ENCODE data around the gene NINL.
"Not testable (repeated sequence)": the region's sequence is repeated elsewhere in the genome, so short reads cannot be mapped to it uniquely, and the experiment has no call there.

Gene NINL

DNA sequence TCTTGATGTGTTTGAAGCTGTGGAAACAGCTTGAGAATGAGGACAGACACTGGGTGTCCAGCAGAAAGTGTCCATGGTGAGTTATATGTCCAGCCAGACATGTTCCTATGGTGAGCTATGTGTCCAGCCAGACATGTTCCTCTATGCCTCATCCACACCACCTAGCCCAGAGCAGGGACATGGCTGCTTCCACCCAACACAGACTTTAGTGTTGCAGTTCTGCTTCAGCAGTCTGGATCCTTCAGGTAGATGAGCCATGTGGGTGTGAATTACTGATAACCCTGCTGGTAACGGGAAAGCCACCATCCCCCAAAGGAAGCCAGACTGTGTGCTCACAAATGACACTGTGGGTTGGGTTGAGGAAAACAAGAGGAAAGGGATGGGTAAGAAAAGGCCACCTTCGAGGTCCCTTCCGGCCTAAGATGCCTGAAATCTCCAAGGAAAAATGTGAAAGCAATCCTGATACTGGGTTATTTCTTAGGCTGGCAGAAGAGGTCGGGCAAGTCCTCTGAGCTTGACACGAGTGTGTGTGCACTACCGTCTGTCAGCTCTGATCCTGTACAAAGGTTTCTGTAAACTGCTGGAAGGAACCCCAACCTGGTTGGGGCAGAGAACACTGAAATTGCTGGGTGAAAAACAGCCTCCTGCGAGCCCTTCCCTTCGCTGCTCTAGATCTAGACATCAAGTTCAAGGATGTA is 77.8 kb downstream of the NINL start:
- Histone ChIP-seq H3K9me3 (replicated peaks; ENCODE audit: low read length) (no peaks in the 10 kb centered on the region), H3K4me3 (ENCODE audit: low read length) (no peak overlapping the region), H3K4me2 (ENCODE audit: low read length) (no peak overlapping the region), H3K4me1 (ENCODE audit: control insufficient read depth, insufficient read depth, low read length) (peaks cover 17% of the 10 kb centered on the region), H3K27me3 (ENCODE audit: control insufficient read depth, insufficient read depth, low read length) (no peaks in the 10 kb centered on the region), H3K9ac (ENCODE audit: low read depth, low read length) (no peak overlapping the region), H3K36me3 (ENCODE audit: insufficient read depth, low read length) (peaks cover 8% of the 10 kb centered on the region)

DNA sequence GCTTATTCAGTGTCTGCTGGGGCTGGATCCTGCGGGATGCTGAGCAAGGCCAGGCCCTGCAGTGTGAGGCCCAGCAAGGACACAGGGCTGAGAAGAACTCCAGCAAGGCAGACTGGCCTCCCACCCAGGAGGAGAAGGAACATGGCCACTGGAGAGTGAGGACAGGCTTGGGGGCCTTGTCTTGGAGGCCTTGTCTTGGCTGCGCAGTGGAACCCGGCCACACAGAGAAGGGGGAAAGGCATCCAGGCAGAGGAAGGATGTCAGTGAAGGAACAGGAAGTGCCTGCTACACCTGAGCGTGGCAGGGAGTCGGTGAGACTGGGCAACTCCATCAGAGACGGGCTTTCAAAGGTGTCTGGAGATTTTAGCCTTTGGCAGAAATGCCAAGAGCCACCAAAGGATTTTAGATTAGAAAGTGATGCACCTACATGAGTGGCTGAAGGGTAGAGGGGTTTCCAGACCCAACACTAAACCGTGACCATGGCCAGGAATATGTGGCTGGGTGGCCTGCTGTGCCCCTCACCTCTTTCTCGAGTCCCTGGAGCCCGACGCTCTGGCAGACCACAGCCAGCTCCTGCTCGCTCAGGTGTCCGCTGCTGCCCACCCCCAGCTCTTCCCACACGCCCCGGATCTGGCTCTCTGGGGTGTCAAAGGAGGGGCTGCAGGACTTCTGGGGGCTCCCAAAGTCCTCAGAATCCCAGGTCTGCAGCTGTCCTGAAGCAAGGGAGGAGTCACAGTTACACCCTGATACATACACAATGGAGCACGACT is 80.8 kb downstream of the NINL start:
- no peaks in the 10 kb centered on the region for H3K9me3 ChIP-seq (replicated peaks; ENCODE audit: low read length)
- no peak overlapping the region for H3K4me2 ChIP-seq (ENCODE audit: low read length)
- H3K9ac ChIP-seq (ENCODE audit: low read depth, low read length), result no peak overlapping the region
- H3K27me3 ChIP-seq (ENCODE audit: control insufficient read depth, insufficient read depth, low read length), result no peaks in the 10 kb centered on the region
- no peak overlapping the region for H3K4me3 ChIP-seq (ENCODE audit: low read length)
- peaks cover 17% of the 10 kb centered on the region for H3K4me1 ChIP-seq (ENCODE audit: control insufficient read depth, insufficient read depth, low read length)
- peaks cover 8% of the 10 kb centered on the region for H3K36me3 ChIP-seq (ENCODE audit: insufficient read depth, low read length)

DNA sequence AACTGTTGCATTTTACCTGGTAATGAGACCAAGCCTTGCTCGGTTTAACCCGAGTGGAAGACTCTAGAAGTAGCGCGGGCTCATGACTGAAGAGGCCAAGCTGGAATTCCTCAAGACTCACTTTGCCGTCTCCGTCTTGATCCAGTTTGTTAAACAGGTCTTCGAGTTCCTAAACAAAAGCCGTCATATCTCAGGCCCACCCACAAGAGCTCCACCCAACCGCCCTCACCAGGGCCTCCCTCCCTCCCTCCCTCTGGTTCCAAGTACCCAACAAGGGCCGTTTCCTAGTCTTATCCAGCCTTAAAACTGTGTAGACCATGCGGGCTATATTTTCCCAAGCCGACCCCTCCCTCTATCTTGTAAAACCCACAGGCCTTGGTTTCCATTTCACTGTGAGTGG is 81.4 kb downstream of the NINL start:
- Histone ChIP-seq H3K4me2 (ENCODE audit: low read length) (no peak overlapping the region), H3K4me3 (ENCODE audit: low read length) (no peak overlapping the region), H3K4me1 (ENCODE audit: control insufficient read depth, insufficient read depth, low read length) (peaks cover 17% of the 10 kb centered on the region), H3K9ac (ENCODE audit: low read depth, low read length) (no peak overlapping the region), H3K9me3 (replicated peaks; ENCODE audit: low read length) (no peaks in the 10 kb centered on the region), H3K27me3 (ENCODE audit: control insufficient read depth, insufficient read depth, low read length) (no peaks in the 10 kb centered on the region), H3K36me3 (ENCODE audit: insufficient read depth, low read length) (peaks cover 3% of the 10 kb centered on the region)

DNA sequence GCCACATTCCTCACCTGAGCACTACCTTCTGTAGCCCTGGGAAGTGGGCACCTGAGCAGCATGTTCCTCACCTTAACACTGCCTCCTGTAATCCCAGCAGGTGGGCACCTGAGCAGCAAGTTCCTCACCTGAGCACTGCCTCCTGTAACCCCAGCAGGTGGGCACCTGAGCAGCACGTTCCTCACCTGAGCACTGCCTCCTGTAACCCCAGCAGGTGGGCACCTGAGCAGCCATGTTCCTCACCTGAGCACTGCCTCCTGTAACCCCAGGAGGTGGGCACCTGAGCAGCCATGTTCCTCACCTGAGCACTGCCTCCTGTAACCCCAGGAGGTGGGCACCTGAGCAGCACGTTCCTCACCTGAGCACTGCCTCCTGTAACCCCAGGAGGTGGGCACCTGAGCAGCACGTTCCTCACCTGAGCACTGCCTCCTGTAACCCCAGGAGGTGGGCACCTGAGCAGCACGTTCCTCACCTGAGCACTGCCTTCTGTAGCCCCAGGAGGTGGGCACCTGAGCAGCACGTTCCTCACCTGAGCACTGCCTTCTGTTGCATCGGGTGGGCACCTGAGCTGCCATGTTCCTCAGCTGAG is 82.2 kb downstream of the NINL start:
- not testable (repeated sequence) for H3K9me3 ChIP-seq (replicated peaks; ENCODE audit: low read length); H3K27me3 ChIP-seq (ENCODE audit: control insufficient read depth, insufficient read depth, low read length); H3K4me1 ChIP-seq (ENCODE audit: control insufficient read depth, insufficient read depth, low read length); H3K9ac ChIP-seq (ENCODE audit: low read depth, low read length); H3K4me3 ChIP-seq (ENCODE audit: low read length); H3K36me3 ChIP-seq (ENCODE audit: insufficient read depth, low read length); H3K4me2 ChIP-seq (ENCODE audit: low read length)

DNA sequence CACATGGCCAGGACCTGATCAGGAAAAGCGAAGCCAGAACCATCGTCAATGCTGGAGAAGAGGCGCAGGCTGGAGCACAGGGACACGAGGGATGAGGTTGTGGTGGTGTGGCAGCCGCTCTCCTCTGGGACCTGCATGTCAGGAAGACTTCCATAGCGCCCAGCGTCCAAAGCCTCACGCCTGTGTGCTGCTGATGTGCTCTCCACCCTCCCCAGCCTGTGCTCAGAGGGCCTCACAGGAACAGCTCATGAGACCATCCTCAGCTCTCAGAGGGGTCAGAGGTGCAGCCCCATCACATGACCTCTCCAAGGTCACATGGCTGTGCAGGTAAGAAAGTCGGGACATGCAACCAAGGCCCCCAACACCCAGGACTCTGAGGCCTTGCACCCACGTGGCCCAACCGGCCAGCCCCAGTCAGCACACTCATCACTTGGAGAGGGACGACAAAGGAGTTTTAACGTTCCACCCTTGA is 84.4 kb downstream of the NINL start:
- Histone ChIP-seq H3K4me2 (ENCODE audit: low read length) (no peak overlapping the region), H3K27me3 (ENCODE audit: control insufficient read depth, insufficient read depth, low read length) (no peaks in the 10 kb centered on the region), H3K4me1 (ENCODE audit: control insufficient read depth, insufficient read depth, low read length) (peaks cover 5% of the 10 kb centered on the region), H3K9me3 (replicated peaks; ENCODE audit: low read length) (no peaks in the 10 kb centered on the region), H3K9ac (ENCODE audit: low read depth, low read length) (no peak overlapping the region), H3K4me3 (ENCODE audit: low read length) (no peak overlapping the region), H3K36me3 (ENCODE audit: insufficient read depth, low read length) (no peaks in the 10 kb centered on the region)

DNA sequence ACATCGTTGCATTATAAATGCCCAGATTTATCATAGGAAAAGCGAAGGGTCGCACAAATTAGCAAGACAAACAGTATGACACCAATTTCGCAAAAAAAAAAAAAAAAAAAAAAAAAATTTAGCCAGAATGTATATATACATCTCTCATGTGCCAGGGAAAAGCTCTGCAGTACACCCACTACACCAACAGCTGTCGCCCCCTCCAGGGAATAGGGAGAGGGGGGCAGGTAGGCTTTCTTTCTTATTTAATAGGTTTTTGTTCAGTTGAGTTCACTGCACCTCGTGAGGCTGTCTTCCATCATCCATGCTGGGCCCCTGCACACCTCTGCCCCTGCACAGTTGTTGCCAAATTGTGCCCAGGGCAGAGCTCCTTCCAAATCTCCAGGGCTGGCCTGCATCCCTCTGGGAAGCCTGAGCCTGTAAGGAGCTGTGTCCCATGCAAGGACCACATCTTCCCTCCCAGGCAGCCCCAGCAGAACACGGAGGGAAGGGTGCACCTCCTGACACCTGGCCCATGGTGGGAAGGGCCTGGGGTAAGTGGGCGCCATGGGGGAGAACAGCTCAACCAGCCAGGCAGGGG is 85.4 kb downstream of the NINL start:
- no peak overlapping the region for H3K4me2 ChIP-seq (ENCODE audit: low read length)
- H3K36me3 ChIP-seq (ENCODE audit: insufficient read depth, low read length), result no peaks in the 10 kb centered on the region
- no peak overlapping the region for H3K9ac ChIP-seq (ENCODE audit: low read depth, low read length)
- no peak overlapping the region for H3K4me3 ChIP-seq (ENCODE audit: low read length)
- H3K4me1 ChIP-seq (ENCODE audit: control insufficient read depth, insufficient read depth, low read length), result peaks cover 5% of the 10 kb centered on the region
- no peaks in the 10 kb centered on the region for H3K27me3 ChIP-seq (ENCODE audit: control insufficient read depth, insufficient read depth, low read length)
- no peaks in the 10 kb centered on the region for H3K9me3 ChIP-seq (replicated peaks; ENCODE audit: low read length)

DNA sequence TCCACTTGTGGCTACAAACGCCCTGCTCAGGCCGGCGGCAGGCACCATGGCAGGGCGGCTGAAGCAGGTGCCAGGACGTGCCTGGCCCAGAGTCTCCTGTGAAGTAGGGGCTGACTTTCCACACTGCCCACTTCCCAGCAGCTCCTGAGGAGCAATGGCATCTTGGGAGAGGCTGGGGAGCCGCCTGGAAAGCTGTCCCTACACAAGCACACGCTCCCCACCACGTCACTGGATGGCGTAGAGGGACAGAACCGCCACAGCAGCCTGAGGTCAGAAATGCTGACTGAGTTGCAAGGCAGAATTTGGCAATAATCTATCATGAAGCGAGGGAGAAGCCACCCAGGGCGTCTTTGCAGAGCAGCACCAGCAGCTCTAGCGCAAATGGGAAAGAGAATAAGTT is 86.3 kb downstream of the NINL start:
- Histone ChIP-seq H3K9me3 (replicated peaks; ENCODE audit: low read length) (no peaks in the 10 kb centered on the region), H3K4me1 (ENCODE audit: control insufficient read depth, insufficient read depth, low read length) (peaks cover 5% of the 10 kb centered on the region), H3K4me3 (ENCODE audit: low read length) (no peak overlapping the region), H3K27me3 (ENCODE audit: control insufficient read depth, insufficient read depth, low read length) (no peaks in the 10 kb centered on the region), H3K36me3 (ENCODE audit: insufficient read depth, low read length) (no peaks in the 10 kb centered on the region), H3K4me2 (ENCODE audit: low read length) (no peak overlapping the region), H3K9ac (ENCODE audit: low read depth, low read length) (no peak overlapping the region)

DNA sequence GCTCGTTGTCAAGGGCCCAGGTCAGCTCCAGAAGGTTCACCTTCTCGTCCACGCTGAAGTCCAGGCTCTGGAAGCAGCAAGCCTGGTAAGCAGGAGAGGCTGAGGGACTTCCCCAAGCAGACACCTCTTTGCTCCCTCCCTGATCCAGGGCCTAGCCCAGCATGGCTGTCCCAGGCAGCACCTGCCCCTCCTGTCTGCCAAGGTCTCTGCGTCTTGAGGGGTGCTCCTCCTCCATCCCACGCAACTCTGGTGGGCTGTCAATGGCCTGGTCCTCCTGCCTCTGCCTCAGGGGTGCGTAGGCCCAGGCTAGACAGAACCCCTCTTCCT is 87.1 kb downstream of the NINL start:
- Histone ChIP-seq H3K36me3 (ENCODE audit: insufficient read depth, low read length) (no peaks in the 10 kb centered on the region), H3K9ac (ENCODE audit: low read depth, low read length) (no peak overlapping the region), H3K27me3 (ENCODE audit: control insufficient read depth, insufficient read depth, low read length) (no peaks in the 10 kb centered on the region), H3K4me3 (ENCODE audit: low read length) (no peak overlapping the region), H3K9me3 (replicated peaks; ENCODE audit: low read length) (no peaks in the 10 kb centered on the region), H3K4me1 (ENCODE audit: control insufficient read depth, insufficient read depth, low read length) (peaks cover 5% of the 10 kb centered on the region), H3K4me2 (ENCODE audit: low read length) (no peak overlapping the region)

DNA sequence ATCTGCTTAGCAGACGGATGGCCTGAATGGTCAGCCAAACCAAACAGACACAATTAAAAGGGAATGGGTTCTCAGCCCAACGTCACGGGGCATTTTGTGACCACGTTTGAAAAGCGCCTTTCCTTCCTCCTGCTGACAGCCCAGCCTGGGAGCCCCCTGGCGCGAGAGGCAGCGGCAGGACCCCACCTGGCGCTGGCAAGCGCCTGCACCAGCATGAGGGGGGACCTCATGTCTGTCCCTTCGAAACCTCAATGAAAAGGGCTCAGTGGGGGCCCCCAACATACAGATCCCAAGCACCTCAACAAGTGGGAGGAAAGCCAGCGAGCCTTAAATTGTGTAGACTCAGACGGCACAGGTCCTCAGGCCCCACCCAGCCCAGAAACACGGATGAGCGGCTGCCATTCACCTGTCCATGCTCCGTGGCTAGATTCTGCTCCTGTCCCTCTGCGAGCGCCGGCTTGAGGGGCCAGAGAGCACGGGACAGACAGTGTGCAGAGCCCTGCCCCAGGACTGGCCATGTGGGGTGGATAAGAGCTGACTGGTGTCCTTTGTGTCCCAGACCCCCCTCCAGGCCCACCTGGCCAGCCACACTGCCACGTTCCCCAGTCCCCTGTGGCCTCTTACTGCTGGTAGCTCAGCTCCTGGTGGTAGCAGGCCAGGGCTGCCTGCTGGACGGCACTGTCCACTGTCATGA is 87.6 kb downstream of the NINL start:
- no peaks in the 10 kb centered on the region for H3K9me3 ChIP-seq (replicated peaks; ENCODE audit: low read length)
- no peak overlapping the region for H3K9ac ChIP-seq (ENCODE audit: low read depth, low read length)
- no peaks in the 10 kb centered on the region for H3K27me3 ChIP-seq (ENCODE audit: control insufficient read depth, insufficient read depth, low read length)
- no peak overlapping the region for H3K4me2 ChIP-seq (ENCODE audit: low read length)
- H3K36me3 ChIP-seq (ENCODE audit: insufficient read depth, low read length), result no peaks in the 10 kb centered on the region
- no peak overlapping the region for H3K4me3 ChIP-seq (ENCODE audit: low read length)
- peaks cover 5% of the 10 kb centered on the region for H3K4me1 ChIP-seq (ENCODE audit: control insufficient read depth, insufficient read depth, low read length)

DNA sequence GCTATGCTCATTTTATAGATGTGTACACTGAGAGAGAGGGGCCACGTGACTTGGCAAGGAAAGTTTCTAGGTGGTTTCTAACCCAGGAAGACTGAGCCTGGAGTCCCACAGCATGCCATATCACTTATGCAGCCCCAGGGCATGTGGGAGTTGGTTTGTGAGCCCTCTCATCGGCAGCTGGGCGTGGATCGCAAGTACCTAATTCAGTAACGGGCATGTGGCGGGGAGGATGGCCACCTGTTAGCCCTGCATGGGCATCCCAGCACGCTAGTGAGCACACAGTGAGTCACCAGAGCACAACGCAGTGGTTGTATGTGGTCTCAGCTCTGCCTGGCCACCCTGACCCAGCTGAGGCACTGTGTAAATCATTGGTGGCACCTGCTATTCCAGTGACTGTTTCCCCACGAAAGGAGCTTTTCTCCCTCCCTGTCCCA is 88.3 kb downstream of the NINL start:
- no peaks in the 10 kb centered on the region for H3K36me3 ChIP-seq (ENCODE audit: insufficient read depth, low read length)
- peaks cover 5% of the 10 kb centered on the region for H3K4me1 ChIP-seq (ENCODE audit: control insufficient read depth, insufficient read depth, low read length)
- H3K9ac ChIP-seq (ENCODE audit: low read depth, low read length), result no peak overlapping the region
- H3K9me3 ChIP-seq (replicated peaks; ENCODE audit: low read length), result no peaks in the 10 kb centered on the region
- H3K4me2 ChIP-seq (ENCODE audit: low read length), result no peak overlapping the region
- no peak overlapping the region for H3K4me3 ChIP-seq (ENCODE audit: low read length)
- H3K27me3 ChIP-seq (ENCODE audit: control insufficient read depth, insufficient read depth, low read length), result no peaks in the 10 kb centered on the region

Measured in skeletal muscle satellite cell (primary cell).